GM19438 (cell line): ENCODE measurements around the gene PSMC3.

Experiments
- ATAC-seq: cut with Tn5 transposase; IDR thresholded peaks from one replicate; pipeline ENCODE4 v1.9.1; 2021; ENCODE audit warnings: low read depth; ENCODE audit not compliant: unreplicated experiment

The PSMC3 gene

GRCh38 chr11:47378010-47378835 is 48.0 kb downstream of the PSMC3 start, which contains the start of gene SPI1:
Gene SPI1 (minus strand): TSS chr11:47378547. CDS start chr11:47378353, 194 bp downstream.
- peak; percentile 68 for ATAC-seq

GRCh38 chr11:47377571-47378009 is 48.6 kb downstream of the PSMC3 start:
- peak; percentile 22 for ATAC-seq

GRCh38 chr11:47376525-47377371 is 49.5 kb downstream of the PSMC3 start:
- peak; percentile 39 for ATAC-seq

GRCh38 chr11:47376107-47376524 is 50.1 kb downstream of the PSMC3 start:
- no peak for ATAC-seq

GRCh38 chr11:47375546-47376085 is 50.6 kb downstream of the PSMC3 start:
- no peak for ATAC-seq

GRCh38 chr11:47375020-47375419 is 51.2 kb downstream of the PSMC3 start:
- no peak for ATAC-seq

GRCh38 chr11:47374720-47375019 is 51.6 kb downstream of the PSMC3 start:
- no peak for ATAC-seq

- no peak for ATAC-seq
Measured at GRCh38 chr11:47373876-47374719, 52.1 kb downstream of the PSMC3 start.

- ATAC-seq: no peak
Measured at GRCh38 chr11:47372422-47372821, 53.8 kb downstream of the PSMC3 start.

- ATAC-seq: no peak
Measured at GRCh38 chr11:47369676-47370075, 56.6 kb downstream of the PSMC3 start.
